GM19397 (cell line): ENCODE data around the gene LOXHD1.

ENCODE experiments used
- ATAC-seq: cut with Tn5 transposase; IDR thresholded peaks from one replicate; pipeline ENCODE4 v1.9.1; 2021; ENCODE audit warnings: mild to moderate bottlenecking, moderate library complexity; ENCODE audit not compliant: unreplicated experiment

LOXHD1 gene

DNA sequence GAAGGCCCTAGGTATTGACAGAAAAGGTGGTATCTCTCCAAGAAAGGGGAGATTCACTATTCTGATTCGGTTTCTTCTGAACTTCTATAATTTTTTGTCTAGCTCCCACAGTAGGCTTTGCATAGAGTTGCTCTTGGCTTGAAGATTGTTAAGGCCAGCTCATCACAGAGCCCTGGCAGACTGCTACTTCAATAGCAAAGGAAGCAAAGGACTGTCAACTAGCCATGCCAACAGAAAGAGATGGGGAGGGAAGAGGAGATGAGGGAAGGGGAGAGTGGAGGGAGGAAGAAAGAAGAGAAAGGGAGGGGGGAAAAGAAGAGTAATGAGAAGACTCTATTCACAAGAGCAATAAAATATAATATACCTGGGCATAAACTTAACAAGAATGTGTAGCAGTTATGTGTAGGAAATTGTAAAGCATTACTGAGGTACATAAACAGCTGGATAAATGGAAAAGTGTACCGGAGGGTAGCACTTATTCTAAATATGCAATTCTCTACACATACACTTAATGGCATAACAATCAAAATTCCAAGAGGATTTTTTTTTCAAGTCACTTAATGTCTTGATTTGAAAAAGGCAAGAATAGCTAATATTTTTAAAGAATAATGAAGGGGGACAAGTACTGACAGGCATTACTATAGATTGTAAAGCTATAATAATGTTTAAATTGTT is 102.5 kb downstream of the LOXHD1 start:
- ATAC-seq, result no peak

DNA sequence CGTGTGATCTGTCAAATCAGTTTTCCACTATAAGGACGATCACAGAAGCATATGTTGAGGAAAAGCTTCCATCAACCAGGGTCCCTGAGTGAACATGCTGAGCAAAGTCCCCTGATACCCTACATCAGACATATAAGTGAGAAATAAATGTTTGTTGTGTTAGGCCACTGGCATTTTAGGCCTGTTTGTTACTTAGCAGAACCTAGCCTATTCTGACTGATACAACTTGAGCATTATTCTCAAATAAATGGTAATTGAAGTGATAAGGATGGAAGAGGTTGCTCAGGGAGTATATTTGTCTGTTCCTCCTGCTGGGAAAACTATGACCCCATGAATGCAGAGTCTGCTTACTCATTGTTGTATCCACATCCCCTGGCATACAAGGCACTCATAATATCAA is 106.4 kb downstream of the LOXHD1 start:
- no peak for ATAC-seq

DNA sequence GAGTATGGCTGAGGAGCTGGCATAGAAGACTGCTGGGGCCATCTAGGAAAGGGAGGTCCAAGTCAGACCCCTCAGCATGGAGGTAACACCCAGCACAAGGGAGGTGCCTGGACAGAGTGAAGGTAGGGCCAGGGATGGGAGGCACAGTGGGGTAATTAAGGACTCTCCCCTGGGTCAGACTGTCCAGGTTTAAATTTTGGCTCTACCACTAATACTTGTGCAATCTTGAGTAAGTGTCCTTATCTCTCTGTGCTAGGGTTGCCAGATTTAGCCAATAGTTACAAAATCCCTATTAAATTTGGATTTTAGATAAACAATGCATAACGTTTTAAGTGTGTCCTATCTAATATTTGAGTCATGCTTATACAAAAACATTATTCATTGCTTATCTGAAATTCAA is 109.5 kb downstream of the LOXHD1 start:
- no peak for ATAC-seq

DNA sequence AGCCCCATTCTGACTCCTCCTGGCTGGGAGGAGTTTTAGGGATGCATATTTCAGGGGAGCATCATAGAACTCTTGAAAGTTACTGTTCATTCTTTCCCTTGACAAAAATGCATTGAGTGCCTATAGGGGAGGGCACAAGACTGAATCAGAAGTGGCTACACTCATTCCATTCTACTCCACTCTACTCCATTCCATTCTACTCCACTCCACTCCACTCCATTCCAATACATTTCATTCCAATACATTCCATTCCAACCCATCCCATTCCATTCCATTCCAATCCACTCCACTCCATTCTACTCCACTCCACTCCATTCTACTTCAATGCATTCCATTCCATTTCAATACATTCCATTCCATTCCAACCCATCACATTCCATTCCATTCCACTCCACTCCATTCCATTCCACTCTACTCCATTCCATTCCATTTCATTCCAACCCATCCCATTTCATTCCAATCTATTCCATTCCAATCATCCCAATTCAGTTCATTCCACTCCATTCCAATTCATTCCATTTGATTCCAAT is 110.8 kb downstream of the LOXHD1 start:
- no peak for ATAC-seq

DNA sequence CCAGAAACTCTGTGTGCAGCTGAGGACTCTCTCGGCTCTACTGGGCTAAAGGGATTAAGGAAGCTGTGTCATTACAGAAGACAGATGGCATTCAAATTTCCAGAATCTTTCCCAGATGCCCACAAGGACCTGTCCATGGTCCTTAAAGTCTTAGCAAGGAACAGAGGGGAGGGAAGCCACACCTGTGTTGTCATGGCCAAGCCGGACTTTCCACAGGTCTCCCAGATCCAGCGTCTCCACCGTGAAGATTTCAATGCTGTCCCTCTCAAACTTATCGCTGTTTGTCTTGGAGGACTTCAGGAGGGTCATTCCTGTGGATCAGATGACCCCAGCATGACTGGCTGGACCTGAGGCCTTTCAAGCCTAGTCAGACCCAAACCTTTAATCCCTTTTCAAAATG is 114.5 kb downstream of the LOXHD1 start:
- ATAC-seq, result no peak

DNA sequence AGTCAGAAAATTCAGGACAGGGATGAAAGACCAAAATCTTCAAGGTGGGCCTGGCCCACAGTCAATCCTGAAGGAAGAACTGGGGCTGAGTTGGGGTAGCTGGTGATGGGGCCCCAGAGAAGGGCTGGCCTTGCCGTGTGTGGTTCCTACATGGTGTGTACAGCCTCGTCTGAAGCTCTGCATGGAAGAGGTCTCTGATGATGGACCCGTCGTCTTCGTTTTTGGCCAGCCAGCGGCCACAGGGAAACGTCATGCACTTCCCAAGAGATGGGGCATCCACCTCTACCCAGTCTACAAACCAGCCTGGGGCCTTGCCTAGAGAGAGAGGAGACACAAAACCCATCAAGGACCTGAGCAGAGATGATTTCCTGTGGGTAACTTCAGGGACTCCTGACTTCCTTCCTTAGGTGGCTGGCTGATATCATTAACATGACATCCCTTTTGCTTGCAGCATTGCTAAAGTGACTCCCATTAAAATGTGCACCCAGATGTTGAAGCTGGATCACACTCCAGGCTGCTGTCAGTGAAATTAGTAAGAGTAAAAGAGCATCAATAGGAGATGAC is 115.3 kb downstream of the LOXHD1 start:
- no peak for ATAC-seq

DNA sequence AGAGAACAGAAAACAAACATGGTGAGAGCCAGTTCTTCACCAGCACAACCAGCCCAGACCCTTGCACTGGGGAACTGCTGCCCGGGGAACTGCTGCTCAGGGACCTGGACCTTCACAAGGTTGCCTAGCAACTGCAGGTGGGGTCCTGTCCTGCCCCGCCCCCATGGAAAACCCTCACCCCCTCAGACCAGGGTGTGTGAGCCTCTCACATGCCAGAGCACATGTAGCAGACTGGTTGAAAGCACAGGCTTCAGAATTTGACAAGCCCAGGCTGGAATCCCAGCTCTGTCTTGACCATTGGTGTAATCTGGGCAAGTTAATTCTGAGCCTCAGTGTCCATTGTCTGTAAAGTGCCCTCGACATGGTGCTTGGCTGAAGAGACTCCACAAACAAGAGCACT is 118.6 kb downstream of the LOXHD1 start:
- ATAC-seq, result no peak

DNA sequence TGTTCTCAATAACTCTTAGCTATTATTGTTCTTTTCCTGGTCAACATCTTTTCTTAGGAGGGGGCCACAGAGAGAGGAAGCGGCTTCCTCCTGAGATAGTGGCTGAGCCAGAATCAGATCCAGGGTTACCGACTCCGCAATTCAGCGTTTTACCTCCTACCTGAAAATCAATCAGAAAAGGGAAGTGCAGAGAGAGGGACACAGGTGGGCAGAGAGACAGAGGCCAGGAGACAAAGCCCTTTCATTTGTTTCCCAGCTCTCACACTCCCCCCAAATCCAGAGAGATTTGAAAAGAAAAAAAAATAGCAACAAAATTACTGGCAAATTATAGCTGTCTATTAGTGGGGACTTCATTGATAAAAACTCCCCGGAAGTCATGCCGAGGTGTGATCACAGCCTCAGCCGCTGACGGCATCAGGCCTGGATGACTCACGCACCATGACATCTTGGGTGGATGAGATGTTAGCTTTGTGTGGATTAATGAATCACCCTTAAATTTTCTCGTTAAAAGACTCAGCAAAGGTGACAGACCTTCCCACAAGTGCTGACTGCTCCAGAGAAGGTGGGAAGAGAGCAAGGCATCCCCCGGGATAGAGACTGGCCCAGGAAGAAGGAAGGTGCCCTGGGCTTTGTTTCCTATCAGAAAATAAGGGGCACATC is 120.7 kb downstream of the LOXHD1 start:
- ATAC-seq, result no peak

DNA sequence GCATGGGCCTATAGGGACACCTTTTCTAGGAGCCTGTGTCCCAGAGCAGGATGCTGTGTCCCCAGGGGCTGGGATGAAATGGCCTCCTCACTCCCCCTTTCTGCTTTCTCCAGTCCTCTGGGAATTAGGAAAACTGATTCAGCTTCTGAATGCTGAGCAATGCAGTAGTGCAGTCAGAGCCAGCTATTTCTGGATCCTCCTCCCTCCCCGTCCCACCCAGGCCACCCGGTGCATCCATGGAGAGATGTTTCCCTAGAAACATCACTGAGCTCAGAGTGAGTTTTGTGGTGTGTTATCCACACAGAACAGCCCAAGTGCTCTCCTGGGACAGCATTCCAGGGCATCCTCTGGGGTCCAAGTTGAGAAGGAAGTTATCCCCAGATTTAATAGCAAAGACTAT is 125.5 kb downstream of the LOXHD1 start:
- no peak for ATAC-seq

DNA sequence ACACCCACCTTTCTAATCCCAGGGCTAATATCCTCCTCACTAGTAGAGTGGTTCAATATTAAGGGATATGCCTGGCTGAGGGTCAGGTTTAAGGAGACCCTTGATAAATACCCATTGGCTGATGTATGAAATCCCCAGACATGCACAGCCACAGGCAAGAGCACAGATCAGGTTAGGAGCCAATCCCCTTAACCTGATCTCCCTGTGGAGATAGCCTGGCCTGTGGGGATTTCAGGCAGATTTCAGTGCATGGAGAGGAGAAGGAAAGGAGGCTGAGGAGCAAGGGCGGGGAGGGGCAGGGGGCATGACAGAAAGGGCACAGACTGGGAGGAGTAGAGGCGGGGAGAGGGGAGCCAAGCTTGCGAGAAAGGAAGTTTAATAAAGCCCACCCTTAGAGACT is 129.0 kb downstream of the LOXHD1 start:
- ATAC-seq, result no peak

DNA sequence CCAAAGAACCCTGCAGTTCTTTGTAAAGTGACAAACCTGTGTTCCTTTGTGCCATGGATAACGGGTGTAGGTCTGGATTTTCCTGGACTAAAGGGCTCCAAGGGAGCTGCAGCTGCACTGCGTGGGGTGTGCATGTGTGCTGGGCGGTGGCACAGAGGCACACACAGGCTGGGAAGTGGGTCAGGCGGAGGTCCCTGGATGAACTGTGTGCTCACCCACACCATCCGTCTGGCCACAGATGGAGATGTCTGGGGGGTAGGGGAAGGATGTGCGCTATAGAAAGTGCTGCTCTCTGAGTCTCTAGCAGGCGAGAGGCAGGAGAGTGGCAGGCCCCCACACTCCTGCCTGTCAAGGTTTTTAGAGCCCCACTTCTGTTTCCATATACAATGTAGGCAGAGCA is 137.2 kb downstream of the LOXHD1 start:
- ATAC-seq, result no peak

DNA sequence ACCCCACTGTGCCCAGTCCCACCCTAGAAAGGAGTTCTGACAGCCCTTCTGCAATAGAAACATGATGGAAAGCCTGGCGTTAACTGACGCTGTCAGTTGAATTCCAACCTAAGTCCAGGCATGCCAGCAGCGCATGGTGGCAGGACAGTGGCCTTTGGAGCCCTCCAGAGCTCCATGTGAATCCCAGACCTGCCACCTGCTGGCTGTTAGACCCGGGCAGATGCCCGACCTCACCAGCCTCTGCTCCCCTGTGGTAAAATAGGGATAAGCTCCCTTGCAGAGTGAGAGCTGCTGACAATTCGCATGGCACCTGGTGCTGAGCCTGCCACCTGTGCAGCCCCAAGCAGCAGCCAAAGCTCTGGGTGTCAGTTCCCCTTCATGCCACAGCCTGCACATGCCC is 138.6 kb downstream of the LOXHD1 start:
- no peak for ATAC-seq

DNA sequence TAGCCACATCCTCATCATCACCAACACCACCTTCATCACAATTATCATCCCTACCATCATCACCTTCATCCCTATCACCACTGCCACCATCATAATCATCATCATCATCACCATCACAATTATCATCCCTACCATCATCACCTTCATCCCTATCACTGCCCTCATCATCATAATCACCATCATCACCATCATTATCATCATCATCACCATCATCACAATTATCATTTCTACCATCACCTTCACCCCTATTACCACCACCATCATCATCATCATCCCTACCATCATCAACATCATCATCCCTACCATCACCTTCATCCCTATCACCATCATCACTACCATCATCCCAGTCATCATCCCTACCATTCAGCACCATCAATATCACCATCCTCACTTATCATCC is 140.5 kb downstream of the LOXHD1 start:
- ATAC-seq, result no peak

DNA sequence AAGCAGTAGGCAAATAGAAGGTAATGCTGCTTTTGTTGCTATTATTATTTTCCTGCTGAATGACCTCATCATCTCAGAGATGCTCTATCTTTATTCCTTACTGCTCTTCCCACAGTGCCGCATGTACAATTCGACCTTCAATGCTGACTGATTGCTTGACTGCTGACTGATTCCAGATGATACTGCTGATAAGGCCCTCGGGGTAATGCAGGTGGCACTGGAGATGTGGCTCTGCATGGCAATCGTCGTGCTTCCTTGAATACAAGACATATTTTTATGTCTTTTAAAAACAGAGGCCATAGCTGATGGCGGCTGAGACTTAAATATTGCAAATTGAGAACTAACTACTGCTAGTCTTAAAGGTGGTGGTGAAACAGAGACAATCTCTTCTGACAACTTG is 146.6 kb downstream of the LOXHD1 start:
- ATAC-seq, result no peak

DNA sequence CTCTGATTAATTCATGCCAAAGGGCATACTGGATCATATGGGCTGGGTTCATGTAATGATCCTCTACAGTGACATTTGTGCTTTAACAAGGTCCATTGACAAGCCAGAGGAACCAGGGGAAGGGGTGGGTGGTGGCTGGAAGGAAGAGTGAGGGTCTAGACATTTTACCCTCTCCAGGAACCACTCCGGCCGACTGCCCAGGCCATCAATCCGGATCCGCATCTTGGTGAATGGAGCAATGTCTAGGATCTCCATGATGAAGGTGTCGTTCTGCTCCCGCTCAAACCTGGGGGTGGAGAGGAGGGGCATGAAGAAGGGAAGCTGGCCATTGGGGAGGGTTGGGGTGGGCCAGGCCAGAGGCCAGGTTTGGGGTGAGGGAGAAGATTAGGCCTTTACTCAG is 147.5 kb downstream of the LOXHD1 start:
- no peak for ATAC-seq

DNA sequence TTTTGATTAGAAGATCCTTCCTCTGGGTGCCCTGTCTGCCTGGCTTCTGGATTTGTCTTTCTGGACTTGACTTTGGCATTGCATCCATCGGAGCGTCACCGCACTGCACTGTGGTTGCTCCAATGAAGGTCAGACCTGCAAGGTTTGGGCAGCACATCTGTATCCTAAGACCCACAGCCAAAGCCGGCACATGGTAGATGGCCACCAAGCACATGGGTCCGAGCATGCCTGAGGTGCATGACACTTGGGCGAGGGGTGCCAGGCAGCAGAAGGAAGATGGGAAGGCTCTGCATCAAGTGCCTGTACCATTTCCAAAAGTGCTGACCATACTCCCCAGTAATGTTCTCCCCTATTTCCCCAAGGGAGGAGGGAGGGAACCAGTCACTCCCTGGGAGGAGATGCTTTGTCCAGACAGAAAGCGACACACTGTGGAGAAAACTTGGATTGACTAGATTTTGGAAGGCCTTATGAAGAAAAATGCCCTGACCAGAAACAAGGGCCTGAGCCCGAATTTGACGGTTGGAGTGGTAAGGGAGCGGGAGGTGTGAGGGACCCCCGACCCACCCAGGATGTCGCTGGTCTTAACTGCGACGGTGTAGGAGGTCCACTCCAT is 149.9 kb downstream of the LOXHD1 start:
- ATAC-seq, result no peak

DNA sequence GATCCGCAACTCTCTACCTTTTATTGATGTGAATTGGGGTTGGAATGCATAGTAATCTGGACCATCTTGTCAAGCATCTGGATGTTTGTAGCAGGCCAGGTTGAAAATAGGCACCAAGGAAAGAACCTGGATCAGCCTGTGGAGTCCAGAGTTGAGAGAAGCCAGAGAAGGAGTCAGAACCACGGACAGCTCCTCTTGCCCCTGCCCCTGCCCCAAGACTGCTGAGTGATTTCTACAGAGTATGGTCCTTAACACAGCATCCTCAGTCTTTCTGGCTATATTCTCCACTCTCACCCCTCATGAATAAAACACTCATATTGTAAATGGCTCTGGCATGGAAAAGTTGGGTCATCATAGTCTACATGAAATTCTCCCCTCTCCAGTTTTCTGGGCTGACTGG is 154.6 kb downstream of the LOXHD1 start:
- ATAC-seq, result no peak

DNA sequence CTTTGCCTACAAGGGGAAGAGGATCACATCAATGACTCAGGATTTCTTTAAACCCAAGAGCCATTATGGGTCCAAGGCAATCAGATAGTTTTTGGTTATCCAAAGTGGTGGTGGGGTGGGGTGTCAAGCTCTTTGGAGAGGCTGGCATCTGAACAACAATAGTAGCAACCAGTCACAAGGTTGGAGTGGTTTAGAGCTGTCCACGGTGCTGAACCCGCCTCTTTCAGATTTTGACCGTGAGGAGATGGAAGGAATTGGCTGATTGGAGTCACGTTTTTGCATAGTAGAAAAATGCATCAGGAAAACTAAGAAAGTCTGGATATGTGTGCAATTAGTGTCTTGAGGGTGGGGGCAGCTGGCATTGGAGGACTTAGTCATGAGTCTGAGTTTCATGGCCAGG is 159.9 kb downstream of the LOXHD1 start:
- ATAC-seq, result no peak

DNA sequence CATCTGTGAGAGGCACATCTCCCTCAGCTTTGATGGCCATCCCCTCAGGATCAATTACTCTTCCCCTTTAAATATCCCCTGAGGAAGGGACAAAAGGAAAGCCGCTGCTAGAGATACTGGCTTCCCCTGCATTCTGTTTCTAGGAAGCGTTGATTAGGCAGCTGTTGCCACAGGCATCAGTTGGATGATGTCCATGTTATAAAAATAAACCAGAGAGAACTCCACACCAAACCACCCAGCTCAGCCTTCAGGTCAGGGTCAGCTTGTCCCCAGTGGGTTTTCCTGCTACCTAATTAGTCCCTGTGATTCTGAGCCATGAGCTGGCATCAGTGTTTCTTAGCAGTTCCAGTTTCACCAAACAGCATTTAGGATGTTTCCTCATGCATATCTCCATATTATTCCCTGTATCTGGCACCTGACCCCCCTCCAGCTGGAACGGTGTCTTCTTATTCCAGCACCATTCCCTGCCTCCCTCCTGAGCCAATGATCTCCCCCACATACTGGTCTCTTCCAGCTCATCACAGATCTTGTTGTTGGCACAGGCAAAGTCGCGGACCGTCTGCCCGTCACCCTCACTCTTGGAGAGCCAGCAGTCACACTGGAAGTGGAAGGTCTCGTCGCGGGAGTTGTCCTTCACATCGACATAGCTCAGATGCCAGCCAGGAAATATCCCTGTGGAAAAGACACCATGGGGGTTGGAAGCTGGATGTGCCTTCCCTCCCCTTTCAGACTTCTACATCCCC is 168.4 kb downstream of the LOXHD1 start:
- no peak for ATAC-seq

DNA sequence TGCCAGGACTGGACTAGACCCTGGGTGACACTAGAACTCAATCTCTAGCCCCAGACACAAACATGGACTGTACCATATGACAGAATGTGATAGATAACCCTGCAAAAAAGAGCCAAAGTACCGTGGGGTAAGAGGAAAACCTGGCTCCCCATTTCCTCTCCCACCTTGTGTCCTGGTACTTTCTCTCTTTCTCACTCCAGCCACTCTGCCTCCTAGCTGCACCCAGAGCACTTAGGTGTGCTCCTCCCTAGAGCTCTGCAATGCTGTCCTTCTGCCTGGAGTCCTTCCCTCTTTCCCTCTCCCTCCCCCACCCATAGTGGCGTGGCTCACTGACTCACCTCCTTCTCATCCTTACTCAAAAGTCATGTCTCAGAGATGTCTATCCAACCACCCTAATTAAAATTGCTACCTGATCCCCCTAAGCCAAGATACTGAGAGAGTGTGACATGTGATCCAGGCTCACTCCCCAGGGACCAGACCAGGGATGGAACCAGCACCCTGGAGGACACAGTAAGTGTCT is 171.3 kb downstream of the LOXHD1 start:
- no peak for ATAC-seq

DNA sequence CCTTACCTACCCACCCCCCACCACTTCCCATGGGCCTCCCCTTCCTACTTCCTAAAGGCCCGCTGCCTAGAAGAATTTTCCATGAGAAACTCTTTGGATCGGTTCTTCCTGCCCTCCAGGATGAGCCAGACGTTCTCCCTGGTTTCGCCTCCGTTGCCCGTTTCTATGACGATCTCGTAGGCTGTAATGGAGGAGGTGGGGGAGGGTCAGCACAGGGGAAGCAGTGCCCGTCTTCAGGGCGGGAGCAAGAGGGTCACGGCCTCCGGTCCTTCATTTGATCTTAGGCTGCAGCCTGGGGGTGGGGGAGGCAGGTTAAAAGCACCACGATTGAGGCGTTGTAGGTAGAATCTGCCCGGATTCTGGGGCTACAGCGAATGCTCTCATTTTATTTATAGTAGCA is 172.0 kb downstream of the LOXHD1 start:
- ATAC-seq, result no peak
